ENCODE measurements around the gene AGAP2.

GRCh38 chr12:57741413-57741789, 2.9 kb upstream of the AGAP2 start:
- TF ChIP-seq TAF1 (IDR thresholded peaks at IDR 0.05; ENCODE audit: borderline replicate concordance, insufficient read depth, low read length) (no peak), FOXP2 (optimal IDR thresholded peaks at IDR 0.05; ENCODE audit: borderline replicate concordance, extremely low read depth, extremely low read length, insufficient read depth) (no peak), REST (IDR thresholded peaks at IDR 0.05; ENCODE audit: insufficient read depth in 1 of 2, low read depth in 2 of 2, low read length in 2 of 2) (no peak)
